HG03103 (cell line): ENCODE results near the gene BSCL2.
"Not testable (repeated sequence)": the region's sequence is repeated elsewhere in the genome, so short reads cannot be mapped to it uniquely, and the experiment has no call there.

Experiments used
- ATAC-seq: cut with Tn5 transposase; IDR thresholded peaks from one replicate; pipeline ENCODE4 v1.9.1; 2021; ENCODE audit warnings: low read depth; ENCODE audit not compliant: unreplicated experiment

Gene BSCL2

GRCh38 chr11:62707277-62707861 is at the start of gene BSCL2, which contains the start of gene GNG3:
TSS of gene BSCL2 (minus strand) at chr11:62707424. CDS start at chr11:62707195, 229 bp downstream.
TSS of gene GNG3 (plus strand) at chr11:62707676. CDS start at chr11:62708296, 620 bp downstream.
- ATAC-seq: no peak

GRCh38 chr11:62755086-62755615 is 47.9 kb upstream of the BSCL2 start:
- no peak for ATAC-seq

GRCh38 chr11:62753736-62754603 is 46.7 kb upstream of the BSCL2 start, which contains the start of gene ZBTB3:
TSS of gene ZBTB3 (minus strand) at chr11:62754160. CDS start at chr11:62753664, 496 bp downstream.
- peak; percentile 91 for ATAC-seq

- no peak for ATAC-seq
These were observed 45.9 kb upstream of the BSCL2 start for GRCh38 chr11:62752994-62753735.

GRCh38 chr11:62752177-62752785 is 45.1 kb upstream of the BSCL2 start:
- no peak for ATAC-seq

- not testable (repeated sequence) for ATAC-seq
These were observed 42.7 kb upstream of the BSCL2 start for GRCh38 chr11:62749931-62750330.

- ATAC-seq: no peak
These were observed 40.4 kb upstream of the BSCL2 start for GRCh38 chr11:62747475-62748160.

- no peak for ATAC-seq
These were observed 30.0 kb upstream of the BSCL2 start for GRCh38 chr11:62737196-62737595.

- no peak for ATAC-seq
These were observed 25.6 kb upstream of the BSCL2 start for GRCh38 chr11:62732830-62733229.

- ATAC-seq: not testable (repeated sequence)
These were observed 22.9 kb upstream of the BSCL2 start for GRCh38 chr11:62730076-62730475.

- ATAC-seq: peak; percentile 23
These were observed 21.2 kb upstream of the BSCL2 start, which contains the start of gene TTC9C for GRCh38 chr11:62728171-62728988. TSS of gene TTC9C (plus strand) at chr11:62728486. CDS start at chr11:62728849, 363 bp downstream.

GRCh38 chr11:62727872-62728170 is 20.6 kb upstream of the BSCL2 start:
- ATAC-seq: peak; percentile 33

- ATAC-seq: peak; percentile 56
These were observed 20.1 kb upstream of the BSCL2 start, which contains the start of gene HNRNPUL2 for GRCh38 chr11:62727165-62727871. TSS of gene HNRNPUL2 (minus strand) at chr11:62727457. CDS start at chr11:62727156, 301 bp downstream.

- peak; percentile 9 for ATAC-seq
These were observed 19.6 kb upstream of the BSCL2 start for GRCh38 chr11:62726915-62727164.

- ATAC-seq: no peak
These were observed 19.1 kb upstream of the BSCL2 start for GRCh38 chr11:62726156-62726914.

- ATAC-seq: no peak
These were observed 18.4 kb upstream of the BSCL2 start for GRCh38 chr11:62725646-62726045.

- no peak for ATAC-seq
These were observed 16.9 kb upstream of the BSCL2 start for GRCh38 chr11:62724171-62724570.

GRCh38 chr11:62721994-62722393 is 14.8 kb upstream of the BSCL2 start:
- ATAC-seq: no peak
